ENCODE results near the gene PGAM2. TPM values are rescaled to one million over a fixed set of nuclear protein-coding genes. Genes with fewer than 3 reads are reported as not detected.
"Not testable (repeated sequence)": the region's sequence is repeated elsewhere in the genome, so short reads cannot be mapped to it uniquely, and the experiment has no call there.

PGAM2 gene
- total and polyA plus RNA-seq, 2 experiments from 2014 or later: 0.73 TPM; not detected in 1

DNA sequence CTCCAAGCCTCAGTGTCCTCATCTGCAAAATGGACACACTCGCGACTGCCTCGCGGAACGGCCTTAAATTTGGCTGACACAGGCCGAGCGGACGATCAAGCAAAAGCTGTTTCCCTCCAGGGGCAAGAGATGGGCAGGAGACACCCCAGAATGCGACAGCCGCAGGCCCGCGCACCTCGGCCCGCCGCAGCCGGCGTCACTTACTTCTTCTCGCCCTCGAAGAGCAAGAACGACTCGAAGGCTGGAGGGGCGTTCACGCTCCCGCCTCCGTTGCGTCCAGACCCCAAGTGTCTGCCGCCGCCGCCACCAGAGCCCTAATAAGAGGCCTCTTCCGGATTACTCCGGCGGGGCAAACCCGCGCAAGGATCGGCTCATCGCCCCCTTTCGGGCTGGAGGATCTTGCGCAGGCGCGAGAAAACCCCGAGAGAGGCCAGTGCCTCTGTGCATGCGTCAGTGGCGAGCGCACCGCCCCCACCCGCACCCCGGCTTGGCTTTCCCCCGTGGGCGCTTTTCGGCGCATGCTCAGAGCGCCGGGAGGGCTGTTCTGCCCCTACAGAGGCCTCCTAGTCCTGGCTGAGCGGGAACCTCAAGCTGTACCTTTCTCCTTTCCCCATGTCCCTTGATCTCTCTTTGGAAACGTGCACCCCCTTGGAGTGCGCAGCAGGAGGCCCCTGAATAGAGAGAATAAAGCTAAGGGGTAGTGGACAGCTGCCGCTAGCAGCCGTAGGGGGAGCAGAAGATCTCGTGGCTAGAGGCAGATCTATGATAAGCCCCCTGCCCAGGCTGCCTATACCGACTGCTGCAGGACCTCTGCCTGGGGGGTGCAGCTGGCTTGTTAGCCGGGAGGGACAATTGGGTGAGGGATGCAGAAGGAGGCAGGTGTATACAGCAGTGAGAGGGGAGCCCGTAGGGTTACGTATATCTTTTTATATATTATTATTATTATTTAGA is 46.2 kb downstream of the PGAM2 start:
- not testable (repeated sequence) for H3K36me3 ChIP-seq (replicated peaks; ENCODE audit: insufficient read depth, low read depth); H3K9me2 ChIP-seq (replicated peaks; ENCODE audit: insufficient read depth); H3K4me1 ChIP-seq (ENCODE audit: insufficient read depth); H3K9me3 ChIP-seq (ENCODE audit: low read depth); H3K79me2 ChIP-seq; H4K20me1 ChIP-seq (ENCODE audit: insufficient read depth, poor library complexity, severe bottlenecking); H3K27me3 ChIP-seq
- DNase-seq (ENCODE audit: low spot score): peak; percentile 98
- WGBS (ENCODE audit: low lambda C conversion rate, missing lambda C conversion rate): 2% methylated on average over 60 of the region's 63 CpGs
- Histone ChIP-seq H3K27ac (peak overlapping the region; percentile 69), H3K4me3 (peak overlapping the region; percentile 90), H2AFZ (peak overlapping the region; percentile 58), H3K4me2 (peak overlapping the region; percentile 75)
- TF ChIP-seq, protein P1, sequence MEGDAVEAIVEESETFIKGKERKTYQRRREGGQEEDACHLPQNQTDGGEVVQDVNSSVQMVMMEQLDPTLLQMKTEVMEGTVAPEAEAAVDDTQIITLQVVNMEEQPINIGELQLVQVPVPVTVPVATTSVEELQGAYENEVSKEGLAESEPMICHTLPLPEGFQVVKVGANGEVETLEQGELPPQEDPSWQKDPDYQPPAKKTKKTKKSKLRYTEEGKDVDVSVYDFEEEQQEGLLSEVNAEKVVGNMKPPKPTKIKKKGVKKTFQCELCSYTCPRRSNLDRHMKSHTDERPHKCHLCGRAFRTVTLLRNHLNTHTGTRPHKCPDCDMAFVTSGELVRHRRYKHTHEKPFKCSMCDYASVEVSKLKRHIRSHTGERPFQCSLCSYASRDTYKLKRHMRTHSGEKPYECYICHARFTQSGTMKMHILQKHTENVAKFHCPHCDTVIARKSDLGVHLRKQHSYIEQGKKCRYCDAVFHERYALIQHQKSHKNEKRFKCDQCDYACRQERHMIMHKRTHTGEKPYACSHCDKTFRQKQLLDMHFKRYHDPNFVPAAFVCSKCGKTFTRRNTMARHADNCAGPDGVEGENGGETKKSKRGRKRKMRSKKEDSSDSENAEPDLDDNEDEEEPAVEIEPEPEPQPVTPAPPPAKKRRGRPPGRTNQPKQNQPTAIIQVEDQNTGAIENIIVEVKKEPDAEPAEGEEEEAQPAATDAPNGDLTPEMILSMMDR (IDR thresholded peaks at IDR 0.05; ENCODE audit: poor library complexity): peak; percentile 86

DNA sequence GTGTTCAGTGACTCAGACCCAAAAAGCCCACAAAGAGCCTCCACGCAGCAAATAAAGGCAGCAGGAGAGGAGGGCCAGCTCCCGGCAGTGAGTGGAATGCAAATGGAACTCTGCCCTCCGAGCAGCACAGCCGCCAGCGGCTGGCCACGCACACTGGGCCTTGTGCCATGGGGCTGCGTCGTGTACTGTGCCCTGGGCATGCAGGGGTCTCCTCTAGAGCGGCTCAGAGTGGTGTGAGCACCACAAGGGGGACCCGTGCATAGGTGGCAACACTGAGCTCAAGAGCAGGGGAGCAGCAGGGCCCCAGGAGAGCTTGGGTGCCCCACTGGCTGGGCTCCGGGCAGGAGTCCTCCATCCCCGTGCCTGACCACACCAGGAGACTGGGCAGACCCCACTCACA is 50.3 kb downstream of the PGAM2 start:
- not testable (repeated sequence) for H3K4me3 ChIP-seq; H3K36me3 ChIP-seq (replicated peaks; ENCODE audit: insufficient read depth, low read depth); H3K27ac ChIP-seq; H2AFZ ChIP-seq; DNase-seq (ENCODE audit: low spot score); H3K4me1 ChIP-seq (ENCODE audit: insufficient read depth); H3K79me2 ChIP-seq; H3K9me2 ChIP-seq (replicated peaks; ENCODE audit: insufficient read depth); H4K20me1 ChIP-seq (ENCODE audit: insufficient read depth, poor library complexity, severe bottlenecking); H3K9me3 ChIP-seq (ENCODE audit: low read depth); H3K4me2 ChIP-seq; H3K27me3 ChIP-seq
- 98% methylated on average over 9 of the region's 12 CpGs for WGBS (ENCODE audit: low lambda C conversion rate, missing lambda C conversion rate)

Small RNA genes within 50 kb of the gene (microRNA-seq; reads per million reads assigned to microRNA genes)
- 3.6 reads per million for gene MIR6837
- gene MIR6838: 1.3 reads per million

Other genes with a start within 250 kb of the PGAM2 start
- gene MRPS24, start 196.1 kb downstream of the PGAM2 start, total RNA-seq: 72.4 and 93.2 TPM in 2 replicates
- 138 and 150 TPM in 2 replicates for gene MRPS24, start 196.1 kb downstream of the PGAM2 start, polyA plus RNA-seq
- gene URGCP, start 159.0 kb downstream of the PGAM2 start, total RNA-seq: 24.9 and 28.7 TPM in 2 replicates
- gene URGCP, start 159.0 kb downstream of the PGAM2 start, polyA plus RNA-seq: 21.7 and 31.9 TPM in 2 replicates
- 12.0 and 16.7 TPM in 2 replicates for gene UBE2D4, start 139.1 kb downstream of the PGAM2 start, total RNA-seq
- 11.7 and 22.7 TPM in 2 replicates for gene UBE2D4, start 139.1 kb downstream of the PGAM2 start, polyA plus RNA-seq
- not detected in 2 replicates for gene SPDYE1, start 67.7 kb downstream of the PGAM2 start, total RNA-seq
- gene SPDYE1, start 67.7 kb downstream of the PGAM2 start, polyA plus RNA-seq: 0.51 and 0.99 TPM in 2 replicates
- 70.6 and 81.8 TPM in 2 replicates for gene DBNL, start 20.9 kb downstream of the PGAM2 start, total RNA-seq
- gene DBNL, start 20.9 kb downstream of the PGAM2 start, polyA plus RNA-seq: 87.2 and 91.1 TPM in 2 replicates
- 15.5 and 22.3 TPM in 2 replicates for gene POLM, start 17.0 kb upstream of the PGAM2 start, total RNA-seq
- 16.0 and 29.3 TPM in 2 replicates for gene POLM, start 17.0 kb upstream of the PGAM2 start, polyA plus RNA-seq
- 12.8 and 26.7 TPM in 2 replicates for gene AEBP1, start 38.8 kb upstream of the PGAM2 start, total RNA-seq
- 108 and 129 TPM in 2 replicates for gene AEBP1, start 38.8 kb upstream of the PGAM2 start, polyA plus RNA-seq
- gene POLD2, start 58.0 kb upstream of the PGAM2 start, total RNA-seq: 59.9 and 68.1 TPM in 2 replicates
- gene POLD2, start 58.0 kb upstream of the PGAM2 start, polyA plus RNA-seq: 110 and 120 TPM in 2 replicates
- 0.36 and 5.2 TPM in 2 replicates for gene MYL7, start 75.8 kb upstream of the PGAM2 start, total RNA-seq
- 6.9 and 8.9 TPM in 2 replicates for gene MYL7, start 75.8 kb upstream of the PGAM2 start, polyA plus RNA-seq
- 0.72 and 2.5 TPM in 2 replicates for gene GCK, start 123.9 kb upstream of the PGAM2 start, total RNA-seq
- gene GCK, start 123.9 kb upstream of the PGAM2 start, polyA plus RNA-seq: 1.7 TPM in 2 replicates
- gene YKT6, start 135.4 kb upstream of the PGAM2 start, total RNA-seq: 86.9 and 88.9 TPM in 2 replicates
- gene YKT6, start 135.4 kb upstream of the PGAM2 start, polyA plus RNA-seq: 69.3 and 75.7 TPM in 2 replicates

Data from hepatocyte (in vitro differentiated cells).